K562 (cell line): Measurements from ENCODE around the gene TIMP4. TPM values are rescaled to one million over a fixed set of nuclear protein-coding genes. Genes with fewer than 3 reads are reported as not detected.

Source experiments
- GABPA ChIP-seq: fragments of 200-800 bp; sonication (Bioruptor generic); conservative IDR thresholded peaks from 2 replicates; pipeline ENCODE4 v1.6.1; 2016; ENCODE audit warnings: low read depth, missing genetic modification characterization, missing compliant biosample characterization
- OTX1 ChIP-seq: fragments of 450-650 bp; formaldehyde crosslinking; IDR thresholded peaks from 2 replicates; pipeline ENCODE4 v1.4.0; 2022; ENCODE audit warnings: mild to moderate bottlenecking
- RBM17 ChIP-seq: fragments of 200-400 bp; formaldehyde crosslinking; IDR thresholded peaks from 2 replicates; pipeline ENCODE4 v1.6.1; 2017; ENCODE audit warnings: low read depth, mild to moderate bottlenecking, low read length, borderline replicate concordance
- RFX1 ChIP-seq: fragments of 450-650 bp; IDR thresholded peaks from 2 replicates; pipeline ENCODE4 v1.6.1; 2016; ENCODE audit warnings: mild to moderate bottlenecking, moderate library complexity
- U2AF1 ChIP-seq: fragments of 200-400 bp; formaldehyde crosslinking; optimal IDR thresholded peaks from 2 replicates; pipeline ENCODE3; 2017; ENCODE audit warnings: mild to moderate bottlenecking, low read depth, low read length, moderate library complexity
- ZBTB34 ChIP-seq: fragments of 250-450 bp; sonication (Bioruptor Pico); IDR thresholded peaks from 2 replicates; pipeline ENCODE4 v1.8.0; 2021; ENCODE audit warnings: mild to moderate bottlenecking, moderate library complexity
- ZNF23 ChIP-seq: fragments of 250-450 bp; sonication (Bioruptor Pico); IDR thresholded peaks from 2 replicates; pipeline ENCODE4 v1.4.0; 2020; ENCODE audit warnings: mild to moderate bottlenecking
- ZNF668 ChIP-seq: fragments of 250-450 bp; sonication (Bioruptor Pico); IDR thresholded peaks from 2 replicates; pipeline ENCODE4 v1.8.0; 2022; ENCODE audit warnings: mild to moderate bottlenecking, inconsistent platforms
- polyA plus RNA-seq, 8 experiments: library from polyadenylated mRNA; depleted of rRNA in 4 of 8; stranded (reverse) in 5 of 8; unstranded in 3 of 8; fragments of >200 nt; fragmentation: Nextera tagmentation in 2 of 8; fragmentation: Illumina TruSeq in 1 of 8; extraction: Ambion mirVana in 2 of 8; extraction: Trizol in 1 of 8; gene quantifications; 2 replicates each; pipeline versions ENCODE4 v1.2.1 to v1.2.3, GENCODE V29; 2011 to 2014; ENCODE audit warnings: inconsistent platforms in 1 of 8, missing spikeins in 1 of 8
- total RNA-seq, 7 experiments: library from RNA; depleted of rRNA in 6 of 7; stranded (reverse); fragments of >200 nt in 6 of 7; fragmentation: Illumina TruSeq in 2 of 7; extraction: Trizol in 2 of 7; gene quantifications; 2 replicates each; pipeline versions ENCODE4 v1.2.1 to v1.2.3, GENCODE V29; 2011 to 2021; ENCODE audit warnings: low replicate concordance in 1 of 7
- TF ChIP-seq, protein P1 (sequence below): fragments of 450-650 bp; IDR thresholded peaks from 2 replicates; pipeline ENCODE4 v1.7.0; 2016; ENCODE audit warnings: borderline replicate concordance
- TF ChIP-seq, protein P2 (sequence below): fragments of 250-450 bp; sonication (Bioruptor Pico); IDR thresholded peaks from 2 replicates; pipeline ENCODE4 v1.5.0; 2022; ENCODE audit warnings: mild to moderate bottlenecking
- TF ChIP-seq, protein P3 (sequence below): fragments of 450-650 bp; formaldehyde crosslinking; IDR thresholded peaks from 2 replicates; pipeline ENCODE4 v1.4.0; 2020; ENCODE audit warnings: mild to moderate bottlenecking, mixed read lengths

The TIMP4 gene
- total and polyA plus RNA-seq, 9 of the 15 experiments (the other 6 are each of a cell fraction or from before 2014, with no cell fraction given), result 0.03 to 0.07 TPM; not detected in 7

DNA sequence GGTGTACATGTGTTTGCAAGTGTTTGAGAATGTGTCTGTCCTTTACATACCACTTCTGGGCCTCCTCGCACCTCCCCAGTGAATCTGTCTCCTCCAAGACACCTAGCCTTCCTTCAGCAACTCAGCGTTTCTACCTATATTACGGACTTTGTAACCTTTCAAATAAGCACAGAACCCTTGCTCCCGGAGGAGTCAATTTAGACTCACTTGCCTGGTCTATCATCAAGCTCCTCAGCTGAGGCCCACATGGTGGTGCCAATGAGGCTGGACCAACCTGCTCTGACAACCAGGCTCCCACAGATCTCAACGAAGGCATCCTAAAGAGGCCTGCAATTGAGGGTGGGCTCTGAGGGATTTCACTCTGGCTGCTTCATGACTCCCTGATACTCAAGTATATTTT is 32.8 kb upstream of the TIMP4 start (continued):
- TF ChIP-seq, protein P1, sequence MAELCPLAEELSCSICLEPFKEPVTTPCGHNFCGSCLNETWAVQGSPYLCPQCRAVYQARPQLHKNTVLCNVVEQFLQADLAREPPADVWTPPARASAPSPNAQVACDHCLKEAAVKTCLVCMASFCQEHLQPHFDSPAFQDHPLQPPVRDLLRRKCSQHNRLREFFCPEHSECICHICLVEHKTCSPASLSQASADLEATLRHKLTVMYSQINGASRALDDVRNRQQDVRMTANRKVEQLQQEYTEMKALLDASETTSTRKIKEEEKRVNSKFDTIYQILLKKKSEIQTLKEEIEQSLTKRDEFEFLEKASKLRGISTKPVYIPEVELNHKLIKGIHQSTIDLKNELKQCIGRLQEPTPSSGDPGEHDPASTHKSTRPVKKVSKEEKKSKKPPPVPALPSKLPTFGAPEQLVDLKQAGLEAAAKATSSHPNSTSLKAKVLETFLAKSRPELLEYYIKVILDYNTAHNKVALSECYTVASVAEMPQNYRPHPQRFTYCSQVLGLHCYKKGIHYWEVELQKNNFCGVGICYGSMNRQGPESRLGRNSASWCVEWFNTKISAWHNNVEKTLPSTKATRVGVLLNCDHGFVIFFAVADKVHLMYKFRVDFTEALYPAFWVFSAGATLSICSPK, result no peak
- TF ChIP-seq OTX1 (CRISPR knock-in tag) (no peak), GABPA (no peak), ZNF23 (CRISPR knock-in tag) (no peak), U2AF1 (no peak), ZBTB34 (CRISPR knock-in tag) (no peak), ZNF668 (CRISPR knock-in tag) (no peak), RFX1 (no peak), RBM17 (no peak)
- TF ChIP-seq, protein P2, sequence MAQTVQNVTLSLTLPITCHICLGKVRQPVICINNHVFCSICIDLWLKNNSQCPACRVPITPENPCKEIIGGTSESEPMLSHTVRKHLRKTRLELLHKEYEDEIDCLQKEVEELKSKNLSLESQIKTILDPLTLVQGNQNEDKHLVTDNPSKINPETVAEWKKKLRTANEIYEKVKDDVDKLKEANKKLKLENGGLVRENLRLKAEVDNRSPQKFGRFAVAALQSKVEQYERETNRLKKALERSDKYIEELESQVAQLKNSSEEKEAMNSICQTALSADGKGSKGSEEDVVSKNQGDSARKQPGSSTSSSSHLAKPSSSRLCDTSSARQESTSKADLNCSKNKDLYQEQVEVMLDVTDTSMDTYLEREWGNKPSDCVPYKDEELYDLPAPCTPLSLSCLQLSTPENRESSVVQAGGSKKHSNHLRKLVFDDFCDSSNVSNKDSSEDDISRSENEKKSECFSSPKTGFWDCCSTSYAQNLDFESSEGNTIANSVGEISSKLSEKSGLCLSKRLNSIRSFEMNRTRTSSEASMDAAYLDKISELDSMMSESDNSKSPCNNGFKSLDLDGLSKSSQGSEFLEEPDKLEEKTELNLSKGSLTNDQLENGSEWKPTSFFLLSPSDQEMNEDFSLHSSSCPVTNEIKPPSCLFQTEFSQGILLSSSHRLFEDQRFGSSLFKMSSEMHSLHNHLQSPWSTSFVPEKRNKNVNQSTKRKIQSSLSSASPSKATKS, result no peak
- TF ChIP-seq, protein P3, sequence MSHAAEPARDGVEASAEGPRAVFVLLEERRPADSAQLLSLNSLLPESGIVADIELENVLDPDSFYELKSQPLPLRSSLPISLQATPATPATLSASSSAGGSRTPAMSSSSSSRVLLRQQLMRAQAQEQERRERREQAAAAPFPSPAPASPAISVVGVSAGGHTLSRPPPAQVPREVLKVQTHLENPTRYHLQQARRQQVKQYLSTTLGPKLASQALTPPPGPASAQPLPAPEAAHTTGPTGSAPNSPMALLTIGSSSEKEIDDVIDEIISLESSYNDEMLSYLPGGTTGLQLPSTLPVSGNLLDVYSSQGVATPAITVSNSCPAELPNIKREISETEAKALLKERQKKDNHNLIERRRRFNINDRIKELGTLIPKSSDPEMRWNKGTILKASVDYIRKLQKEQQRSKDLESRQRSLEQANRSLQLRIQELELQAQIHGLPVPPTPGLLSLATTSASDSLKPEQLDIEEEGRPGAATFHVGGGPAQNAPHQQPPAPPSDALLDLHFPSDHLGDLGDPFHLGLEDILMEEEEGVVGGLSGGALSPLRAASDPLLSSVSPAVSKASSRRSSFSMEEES (CRISPR knock-in tag), result no peak
- TF ChIP-seq, all 486 proteins: peak for 0
